ENCODE data around the gene TCF7L1.
A peak's percentile ranks its signal among the peaks of the same experiment; 100 is the strongest.

Gene TCF7L1

GRCh38 chr2:85355073-85355410 lies 221.8 kb downstream of the TCF7L1 start:
- no peak for DNase-seq (ENCODE audit: low read depth, low spot score)
- H3K4me3 ChIP-seq (ENCODE audit: low read depth, low read length), result peak overlapping the region; percentile 97
- no peak for TF ChIP-seq CTCF (IDR thresholded peaks at IDR 0.05; ENCODE audit: low read depth, low read length)
- in situ Hi-C loops (cut with HindIII; ENCODE audit: low sequenced_read_pairs), result no loop called here

- in situ Hi-C loops (cut with HindIII; ENCODE audit: low sequenced_read_pairs), result no loop called here
- TF ChIP-seq CTCF (IDR thresholded peaks at IDR 0.05; ENCODE audit: low read depth, low read length), result no peak
- peak overlapping the region; percentile 97 for H3K4me3 ChIP-seq (ENCODE audit: low read depth, low read length)
- DNase-seq (ENCODE audit: low read depth, low spot score), result no peak
These were observed 222.3 kb downstream of the TCF7L1 start for GRCh38 chr2:85355521-85355920.

- H3K4me3 ChIP-seq (ENCODE audit: low read depth, low read length), result no peak overlapping the region
- DNase-seq (ENCODE audit: low read depth, low spot score), result no peak
- in situ Hi-C loops (cut with HindIII; ENCODE audit: low sequenced_read_pairs), result no loop called here
- TF ChIP-seq CTCF (IDR thresholded peaks at IDR 0.05; ENCODE audit: low read depth, low read length), result no peak
These were observed 223.0 kb downstream of the TCF7L1 start for GRCh38 chr2:85356186-85356585.

GRCh38 chr2:85357736-85358135 lies 224.5 kb downstream of the TCF7L1 start:
- TF ChIP-seq CTCF (IDR thresholded peaks at IDR 0.05; ENCODE audit: low read depth, low read length), result no peak
- in situ Hi-C loops (cut with HindIII; ENCODE audit: low sequenced_read_pairs), result no loop called here
- DNase-seq (ENCODE audit: low read depth, low spot score), result no peak
- no peak overlapping the region for H3K4me3 ChIP-seq (ENCODE audit: low read depth, low read length)
